Activated naive CD4-positive, alpha-beta T cell treated with anti-CD3 and anti-CD28 coated beads, Interleukin-2, amount 50 U/mL, for 24 hours (primary cell): Measurements from ENCODE around the gene CLPX.
"Not testable (repeated sequence)": the region's sequence is repeated elsewhere in the genome, so short reads cannot be mapped to it uniquely, and the experiment has no call there.

Source experiments
- H3K27ac Mint-ChIP-seq: one replicate; pipeline ENCODE4 v1.8.0; 2021; ENCODE audit warnings: mild to moderate bottlenecking, mixed read lengths
- H3K27me3 Mint-ChIP-seq: one replicate; pipeline ENCODE4 v1.8.0; 2021; ENCODE audit warnings: mixed read lengths
- H3K36me3 Mint-ChIP-seq: one replicate; pipeline ENCODE4 v1.8.0; 2021; ENCODE audit warnings: mixed read lengths
- H3K4me1 Mint-ChIP-seq: one replicate; pipeline ENCODE4 v1.8.0; 2021; ENCODE audit warnings: mixed read lengths
- H3K4me3 Mint-ChIP-seq: one replicate; pipeline ENCODE4 v1.8.0; 2021; ENCODE audit warnings: mild to moderate bottlenecking, mixed read lengths
- H3K9me3 Mint-ChIP-seq: one replicate; pipeline ENCODE4 v1.8.0; 2021; ENCODE audit warnings: mixed read lengths

The CLPX gene

GRCh38 chr15:65102912-65103311 is 82.2 kb downstream of the CLPX start:
- Mint-ChIP-seq H3K4me3 (no peak overlapping the region), H3K4me1 (peaks cover 4% of the 10 kb centered on the region), H3K9me3 (no peaks in the 10 kb centered on the region), H3K27me3 (no peaks in the 10 kb centered on the region), H3K27ac (no peak overlapping the region), H3K36me3 (peaks cover 19% of the 10 kb centered on the region)

- H3K4me1 Mint-ChIP-seq: peaks cover 4% of the 10 kb centered on the region
- peaks cover 18% of the 10 kb centered on the region for H3K36me3 Mint-ChIP-seq
- no peaks in the 10 kb centered on the region for H3K27me3 Mint-ChIP-seq
- H3K27ac Mint-ChIP-seq: no peak overlapping the region
- no peaks in the 10 kb centered on the region for H3K9me3 Mint-ChIP-seq
- no peak overlapping the region for H3K4me3 Mint-ChIP-seq
Measured at GRCh38 chr15:65101891-65102708, 83.0 kb downstream of the CLPX start.

GRCh38 chr15:65101411-65101890 is 83.7 kb downstream of the CLPX start:
- H3K4me3 Mint-ChIP-seq: no peak overlapping the region
- H3K36me3 Mint-ChIP-seq: peaks cover 18% of the 10 kb centered on the region
- H3K27ac Mint-ChIP-seq: no peak overlapping the region

DNA sequence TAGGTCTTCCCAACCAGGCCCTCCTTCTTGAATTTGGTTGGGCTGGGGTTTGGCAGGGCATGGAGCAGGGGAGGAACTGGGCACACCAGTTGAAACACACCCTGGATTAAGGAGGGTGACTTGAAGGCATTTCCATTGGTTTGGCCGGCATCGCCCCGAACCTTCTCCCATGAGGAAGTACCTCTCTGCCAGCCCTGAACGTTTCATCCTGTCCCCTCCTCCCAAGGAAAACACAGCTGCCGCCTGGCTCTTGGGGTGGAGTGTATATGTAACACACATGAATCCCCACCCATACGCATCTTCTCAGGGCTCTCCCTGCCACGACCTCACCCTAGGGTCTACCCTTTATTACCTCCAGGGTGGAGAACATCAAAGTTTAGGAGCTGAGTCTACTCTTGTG is 84.7 kb downstream of the CLPX start:
- no peaks in the 10 kb centered on the region for H3K9me3 Mint-ChIP-seq
- peaks cover 15% of the 10 kb centered on the region for H3K36me3 Mint-ChIP-seq
- H3K4me1 Mint-ChIP-seq: peaks cover 4% of the 10 kb centered on the region
- H3K27ac Mint-ChIP-seq: no peak overlapping the region
- no peak overlapping the region for H3K4me3 Mint-ChIP-seq
- H3K27me3 Mint-ChIP-seq: no peaks in the 10 kb centered on the region

More at GRCh38 chr15:65101411-65101890, 83.7 kb downstream of the CLPX start:
- Mint-ChIP-seq H3K9me3 (no peaks in the 10 kb centered on the region), H3K27me3 (no peaks in the 10 kb centered on the region), H3K4me1 (peaks cover 4% of the 10 kb centered on the region)

DNA sequence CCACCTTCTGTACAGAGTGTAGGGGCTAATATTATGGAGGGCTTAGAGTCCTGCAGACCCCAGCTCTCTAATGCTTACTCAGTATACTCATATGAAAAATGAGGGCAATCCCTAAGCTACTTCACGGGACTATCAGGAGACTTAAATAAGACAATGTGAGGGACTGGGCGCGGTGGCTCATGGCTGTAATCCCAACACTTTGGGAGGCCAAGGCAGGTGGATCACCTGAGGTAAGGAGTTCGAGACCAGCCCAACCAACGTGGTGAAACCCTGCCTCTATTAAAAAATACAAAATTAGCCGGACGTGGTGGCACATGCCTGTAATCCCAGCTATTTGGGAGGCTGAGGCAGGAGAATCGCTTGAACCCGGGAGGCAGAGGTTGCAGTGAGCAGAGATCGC is 85.3 kb downstream of the CLPX start:
- H3K36me3 Mint-ChIP-seq: peaks cover 15% of the 10 kb centered on the region
- not testable (repeated sequence) for H3K27ac Mint-ChIP-seq, H3K27me3 Mint-ChIP-seq, H3K4me1 Mint-ChIP-seq, H3K4me3 Mint-ChIP-seq, H3K9me3 Mint-ChIP-seq

DNA sequence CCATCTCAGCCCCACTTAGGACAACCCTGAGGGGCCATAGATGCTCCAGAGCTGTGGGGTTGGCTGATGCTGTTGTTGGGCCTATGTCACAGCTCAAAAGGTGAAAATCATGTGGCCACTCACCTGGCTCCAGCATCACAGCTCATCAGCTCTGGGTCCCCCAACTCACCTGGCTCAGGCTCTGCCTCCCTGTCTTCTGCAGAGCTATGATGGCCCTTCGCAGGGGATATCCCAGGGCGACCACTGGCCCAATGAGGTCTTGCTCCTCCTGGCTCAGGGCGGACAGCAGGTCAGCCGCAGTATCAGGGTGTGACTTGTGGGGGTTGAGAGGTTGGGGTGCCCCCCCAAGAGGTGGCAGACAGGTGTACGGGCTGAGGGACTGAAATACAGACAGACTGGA is 85.8 kb downstream of the CLPX start:
- Mint-ChIP-seq H3K4me1 (peaks cover 4% of the 10 kb centered on the region), H3K9me3 (no peaks in the 10 kb centered on the region), H3K27me3 (no peaks in the 10 kb centered on the region), H3K4me3 (no peak overlapping the region), H3K36me3 (peaks cover 15% of the 10 kb centered on the region), H3K27ac (no peak overlapping the region)
